HT1080 (cell line): ENCODE results near the gene ICOSLG. TPM values are rescaled to one million over a fixed set of nuclear protein-coding genes. Genes with fewer than 3 reads are reported as not detected.
A peak's percentile ranks its signal among the peaks of the same experiment; 100 is the strongest.
"Not testable (repeated sequence)": the region's sequence is repeated elsewhere in the genome, so short reads cannot be mapped to it uniquely, and the experiment has no call there.

Experiments
- DNase-seq: peaks from one replicate; pipeline ENCODE4 v3.0.0-alpha.2; 2015; ENCODE audit warnings: low read depth
- total RNA-seq: library from RNA; depleted of rRNA; stranded (reverse); fragments of >200 nt; shearing (Covaris generic); gene quantifications from 2 replicates; pipeline ENCODE4 v1.2.3, GENCODE V29; 2014

ICOSLG gene
- total RNA-seq, 1 experiment from 2014 or later: 0.37 TPM

GRCh38 chr21:44227614-44228013, 13.1 kb downstream of the ICOSLG start:
- not testable (repeated sequence) for DNase-seq

DNA sequence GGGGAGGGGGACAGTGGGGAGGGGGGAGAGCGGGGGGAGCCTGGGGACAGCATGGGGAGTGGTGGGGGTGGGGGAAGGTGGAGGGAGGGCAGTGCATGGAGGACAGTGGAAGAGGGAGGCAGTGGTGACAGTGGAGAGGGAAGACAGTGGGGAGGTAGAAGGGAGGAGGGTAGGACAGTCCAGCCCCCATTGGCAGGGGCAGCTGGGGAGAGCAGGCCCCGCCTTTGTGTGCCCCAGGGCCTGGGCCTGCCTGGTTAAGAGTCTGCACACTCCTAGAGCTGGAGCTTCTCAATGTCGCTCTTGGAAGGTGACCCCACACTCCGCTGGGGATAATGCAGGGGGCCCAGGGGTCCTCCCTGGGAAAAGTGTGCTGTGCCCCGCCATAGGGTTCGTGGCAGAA, 15.1 kb downstream of the ICOSLG start:
- DNase-seq: not testable (repeated sequence)

DNA sequence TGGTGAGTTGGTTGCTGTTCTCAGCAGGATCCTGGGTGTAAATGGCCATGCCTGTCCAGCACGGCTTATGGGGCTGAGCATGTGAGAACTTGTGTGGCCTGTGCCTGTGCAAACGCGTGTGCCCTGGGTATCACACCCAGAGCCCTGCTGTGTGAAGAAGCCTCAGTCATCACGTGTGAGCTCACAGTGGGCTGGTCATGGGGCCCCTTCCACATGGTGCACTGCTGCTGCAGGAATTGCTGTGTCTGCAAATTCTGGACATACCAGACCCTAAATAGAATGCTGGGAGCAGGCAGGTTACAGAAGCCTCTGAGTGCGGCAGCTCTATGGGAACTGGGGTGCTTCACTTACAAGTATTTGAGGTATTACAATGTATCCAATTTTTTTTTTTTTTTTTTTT, 17.4 kb downstream of the ICOSLG start:
- DNase-seq: not testable (repeated sequence)

GRCh38 chr21:44220674-44221073, 20.1 kb downstream of the ICOSLG start:
- DNase-seq: not testable (repeated sequence)

GRCh38 chr21:44218461-44218860, 22.3 kb downstream of the ICOSLG start:
- not testable (repeated sequence) for DNase-seq

DNA sequence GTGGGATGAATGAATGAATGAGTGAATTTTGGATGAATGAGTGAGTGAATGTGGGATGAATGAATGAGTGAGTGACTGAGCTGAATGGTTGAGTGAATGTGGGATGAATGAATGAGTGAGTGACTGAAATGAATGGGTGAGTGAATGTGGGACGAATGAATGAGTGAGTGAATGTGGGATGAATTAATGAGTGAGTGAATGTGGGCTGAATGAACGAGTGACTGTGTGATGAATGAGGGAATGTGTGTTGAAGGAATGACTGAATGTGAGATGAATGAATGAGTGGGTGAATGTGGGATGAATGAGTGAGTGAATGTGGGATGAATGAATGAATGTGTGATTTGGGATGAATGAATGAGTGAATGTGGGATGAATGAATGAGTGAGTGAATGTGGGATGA, 28.8 kb downstream of the ICOSLG start:
- not testable (repeated sequence) for DNase-seq

DNA sequence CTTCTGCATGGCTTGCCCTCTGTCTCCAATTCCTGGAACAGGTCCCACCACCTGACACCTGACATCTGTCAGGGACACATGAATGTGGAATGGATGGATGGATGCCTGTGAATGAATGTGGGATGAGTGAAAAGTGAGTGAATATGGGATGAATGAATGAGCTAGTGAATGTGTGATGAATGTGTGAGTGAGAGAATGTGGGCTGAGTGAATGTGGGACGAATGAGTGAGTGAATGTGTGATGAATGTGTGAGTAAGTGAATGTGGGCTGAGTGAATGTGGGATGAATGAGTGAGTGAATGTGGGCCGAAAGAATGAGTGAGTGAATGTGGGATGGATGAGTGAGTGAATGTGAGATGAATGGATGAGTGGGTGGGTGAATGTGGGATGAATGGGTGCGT, 29.2 kb downstream of the ICOSLG start:
- not testable (repeated sequence) for DNase-seq

GRCh38 chr21:44207860-44208646, 32.7 kb downstream of the ICOSLG start:
- not testable (repeated sequence) for DNase-seq

- not testable (repeated sequence) for DNase-seq
Observed at GRCh38 chr21:44206698-44207676, 33.8 kb downstream of the ICOSLG start.

- not testable (repeated sequence) for DNase-seq
Observed at GRCh38 chr21:44206187-44206586, 34.6 kb downstream of the ICOSLG start.

DNA sequence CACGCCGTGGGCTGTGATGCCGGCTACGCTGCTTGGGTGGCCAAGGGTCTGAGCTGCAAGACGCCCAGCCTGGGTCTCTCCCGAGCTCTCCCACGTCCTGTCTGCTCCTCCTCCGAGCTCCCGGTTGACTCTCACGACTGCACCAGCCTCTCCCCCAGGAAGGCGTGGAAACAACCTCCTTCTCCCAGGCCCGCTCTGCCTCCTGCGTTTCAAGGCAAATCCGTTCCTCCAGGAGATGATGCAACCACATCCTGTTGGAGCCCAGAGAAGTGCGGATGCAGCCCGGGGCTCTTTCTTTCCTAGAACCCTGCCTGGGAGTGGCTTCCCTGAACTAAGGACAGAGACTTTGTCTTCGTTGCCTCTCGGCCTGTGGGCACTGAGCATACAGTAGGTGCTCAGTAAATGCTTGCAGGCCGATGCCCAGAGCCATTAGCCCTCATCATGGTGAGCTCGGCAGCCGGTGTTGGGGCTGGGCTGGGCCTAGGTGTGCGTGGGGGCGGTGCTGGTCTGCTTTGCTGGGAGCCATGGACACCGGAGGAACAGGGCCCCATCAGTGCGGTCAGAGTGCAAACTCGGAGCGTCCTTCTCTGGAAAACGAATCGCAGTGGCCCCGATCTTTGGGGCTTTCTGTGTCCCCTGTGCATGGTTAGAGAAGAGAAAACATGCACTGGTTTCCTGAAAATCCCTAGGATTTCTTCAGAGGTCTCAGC, 38.0 kb downstream of the ICOSLG start:
- DNase-seq: not testable (repeated sequence)

GRCh38 chr21:44199997-44200396, 40.7 kb downstream of the ICOSLG start:
- DNase-seq: peak; percentile 0

- DNase-seq: peak; percentile 0
Observed at GRCh38 chr21:44199448-44199847, 41.3 kb downstream of the ICOSLG start.

- not testable (repeated sequence) for DNase-seq
Observed at GRCh38 chr21:44197156-44197516, 43.6 kb downstream of the ICOSLG start.

DNA sequence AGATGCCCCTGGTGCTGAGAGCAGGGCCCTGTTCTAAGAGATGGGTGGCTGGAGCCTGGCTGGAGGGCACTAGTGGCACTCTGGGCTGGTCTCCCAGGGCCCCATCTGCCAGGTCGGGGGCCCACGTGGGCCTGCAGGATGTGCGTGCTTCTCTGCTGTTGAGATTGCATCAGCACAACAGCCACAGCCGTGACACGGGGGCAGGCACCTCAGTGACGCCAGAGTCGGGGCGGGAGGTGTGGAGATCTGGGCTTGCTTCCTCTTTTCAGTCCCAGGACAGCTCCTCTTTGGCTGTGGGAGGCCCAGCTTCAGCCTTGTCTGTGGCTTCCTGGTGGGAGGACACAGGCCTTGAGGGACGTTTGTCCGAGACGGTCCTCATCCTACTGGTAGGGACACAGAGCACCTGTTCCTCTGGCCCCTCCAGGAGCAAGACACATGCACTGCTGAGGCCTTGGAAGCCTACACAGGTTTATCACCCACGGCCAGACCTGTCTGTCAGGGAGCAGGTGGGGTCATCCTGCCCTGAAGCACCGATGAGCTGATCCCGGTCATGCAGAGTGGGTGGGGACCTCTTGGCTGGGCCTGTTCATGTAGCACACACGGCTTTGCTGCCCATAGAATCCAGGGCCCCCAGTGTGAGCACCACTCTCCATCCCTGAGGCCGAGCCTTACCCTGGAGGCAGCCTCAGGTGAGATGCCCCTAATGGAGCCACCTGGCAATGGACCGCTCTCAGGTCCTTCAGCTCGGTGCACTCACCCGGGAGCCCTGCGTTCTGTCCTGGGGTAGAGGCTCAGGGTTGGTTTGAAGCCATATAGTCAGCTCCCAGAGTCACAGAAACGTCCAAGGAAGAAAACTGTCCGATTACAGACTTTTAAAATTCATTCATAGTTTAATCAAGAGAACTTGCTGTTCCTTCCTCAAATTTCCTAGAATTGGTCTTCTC, 44.3 kb downstream of the ICOSLG start:
- not testable (repeated sequence) for DNase-seq

DNA sequence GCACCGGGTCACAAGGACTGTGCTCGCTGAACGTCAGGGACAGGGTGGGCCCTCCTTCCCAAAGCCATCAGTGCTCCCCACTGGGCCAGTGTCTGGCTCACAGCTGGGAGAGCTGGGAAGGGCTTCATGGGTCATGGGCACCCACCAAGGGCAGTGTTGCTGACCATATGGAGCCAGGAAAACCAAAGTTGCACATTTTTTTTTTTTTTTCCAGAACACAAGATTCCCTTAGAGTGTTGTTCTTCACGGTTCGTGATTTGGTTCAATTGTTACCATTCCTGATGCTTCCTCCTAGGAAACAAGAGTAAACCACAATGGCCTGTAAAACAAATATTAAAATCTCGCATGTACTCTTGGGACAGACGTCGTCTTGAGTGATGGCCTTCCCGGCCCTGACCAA, 45.9 kb downstream of the ICOSLG start:
- not testable (repeated sequence) for DNase-seq

GRCh38 chr21:44194451-44194850, 46.3 kb downstream of the ICOSLG start:
- DNase-seq: not testable (repeated sequence)

DNA sequence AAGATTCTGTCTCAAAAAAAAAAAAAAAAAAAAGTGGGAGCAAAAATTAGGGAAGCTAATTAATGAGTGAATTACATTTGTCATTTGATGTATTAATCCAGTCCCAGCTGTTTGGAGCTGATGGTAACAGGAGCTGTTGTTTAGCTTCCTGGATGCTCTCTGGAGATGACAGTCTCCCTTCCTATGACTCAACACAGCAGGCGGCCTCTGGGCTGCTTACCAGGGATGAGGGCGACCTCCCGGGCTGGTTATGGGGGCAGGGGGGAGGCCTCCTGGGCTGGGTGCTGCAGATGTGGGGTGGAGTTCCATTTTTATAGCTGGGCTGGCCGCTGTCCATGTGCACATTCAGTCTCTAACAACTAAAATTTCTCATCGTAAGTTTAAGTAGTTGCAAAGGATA, 47.6 kb downstream of the ICOSLG start:
- DNase-seq: not testable (repeated sequence)

DNA sequence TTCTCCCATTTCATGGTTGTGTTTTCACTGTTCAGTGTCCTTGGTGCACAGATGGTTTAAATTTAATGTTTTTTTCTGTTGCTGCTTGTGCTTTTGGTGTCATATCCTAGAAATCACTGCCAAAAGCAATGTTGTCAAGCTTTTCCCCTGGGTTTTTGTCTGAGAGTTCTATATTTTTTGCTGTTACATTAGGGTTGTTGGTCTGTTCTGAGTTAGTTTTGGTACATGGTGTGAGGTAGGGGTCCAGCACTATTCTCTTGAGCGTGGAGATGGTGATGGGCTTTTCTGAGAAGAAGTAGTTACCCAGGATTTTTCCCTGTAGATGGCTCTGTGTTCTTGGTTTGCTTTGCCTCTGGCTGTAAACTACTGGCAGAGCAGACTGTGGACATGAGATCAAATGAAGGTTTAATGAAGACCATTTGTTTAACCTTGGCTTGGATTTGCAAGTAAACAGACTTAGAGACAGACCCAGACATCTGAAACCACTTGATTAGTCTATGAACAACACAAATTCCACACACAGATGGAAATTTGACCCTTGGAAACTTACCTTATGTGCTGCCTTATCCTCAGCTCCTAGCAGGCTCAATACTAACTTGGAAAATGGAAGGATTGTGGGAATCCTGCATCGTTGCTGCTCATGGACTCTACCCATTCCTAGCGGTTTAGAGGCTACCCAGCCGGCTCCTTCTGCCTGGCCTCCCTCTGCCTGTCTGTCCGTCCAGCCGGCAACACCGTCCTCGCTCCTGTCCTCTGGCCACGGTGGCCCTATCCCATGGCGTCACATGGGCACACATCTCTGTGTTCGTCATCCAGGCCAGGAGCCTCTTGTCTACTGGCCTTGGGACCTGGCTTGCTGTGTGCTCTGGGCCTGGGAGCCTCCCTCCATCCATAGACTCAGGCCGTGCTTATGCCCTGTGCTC, 50.1 kb downstream of the ICOSLG start:
- not testable (repeated sequence) for DNase-seq
